Testis (tissue), 2 donors: ENCODE measurements around the gene NDOR1.

Source experiments
- POLR2A ChIP-seq: fragments of 450-650 bp; IDR thresholded peaks from one replicate; pipeline ENCODE4 v1.6.1; 2017; ENCODE audit warnings: antibody characterized with exemption, mild to moderate bottlenecking, moderate library complexity
- TF ChIP-seq, protein P1 (sequence below), 3 experiments: fragments of 450-650 bp in 2 of 3; fragments of 200-600 bp in 1 of 3; sonication (generic) in 1 of 3; IDR thresholded peaks; one replicate each; pipeline ENCODE4 v1.5.1; 2016 to 2019; ENCODE audit warnings: antibody characterized with exemption in 3 of 3, mild to moderate bottlenecking in 2 of 3, moderate library complexity in 1 of 3

DNA sequence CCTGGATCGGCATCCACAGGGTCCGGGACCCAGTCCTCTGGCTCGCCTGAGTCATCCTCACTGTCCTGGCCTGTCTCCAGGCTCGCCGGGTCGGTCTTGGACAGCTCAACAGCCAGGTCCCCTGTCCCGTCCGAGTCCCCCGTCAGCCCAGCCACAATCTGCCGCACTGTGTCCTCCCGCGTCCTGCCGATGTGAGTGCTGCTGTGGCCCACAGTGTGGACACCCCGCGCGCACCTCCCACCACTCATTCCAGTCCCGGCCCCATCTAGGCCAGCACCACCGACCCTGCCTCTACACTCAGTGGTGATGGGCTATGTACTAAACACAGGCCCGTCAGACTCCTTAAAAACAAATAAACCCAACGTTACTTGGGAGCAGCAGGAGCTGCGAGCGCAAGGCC, 23.8 kb upstream of the NDOR1 start:
- TF ChIP-seq, protein P1, sequence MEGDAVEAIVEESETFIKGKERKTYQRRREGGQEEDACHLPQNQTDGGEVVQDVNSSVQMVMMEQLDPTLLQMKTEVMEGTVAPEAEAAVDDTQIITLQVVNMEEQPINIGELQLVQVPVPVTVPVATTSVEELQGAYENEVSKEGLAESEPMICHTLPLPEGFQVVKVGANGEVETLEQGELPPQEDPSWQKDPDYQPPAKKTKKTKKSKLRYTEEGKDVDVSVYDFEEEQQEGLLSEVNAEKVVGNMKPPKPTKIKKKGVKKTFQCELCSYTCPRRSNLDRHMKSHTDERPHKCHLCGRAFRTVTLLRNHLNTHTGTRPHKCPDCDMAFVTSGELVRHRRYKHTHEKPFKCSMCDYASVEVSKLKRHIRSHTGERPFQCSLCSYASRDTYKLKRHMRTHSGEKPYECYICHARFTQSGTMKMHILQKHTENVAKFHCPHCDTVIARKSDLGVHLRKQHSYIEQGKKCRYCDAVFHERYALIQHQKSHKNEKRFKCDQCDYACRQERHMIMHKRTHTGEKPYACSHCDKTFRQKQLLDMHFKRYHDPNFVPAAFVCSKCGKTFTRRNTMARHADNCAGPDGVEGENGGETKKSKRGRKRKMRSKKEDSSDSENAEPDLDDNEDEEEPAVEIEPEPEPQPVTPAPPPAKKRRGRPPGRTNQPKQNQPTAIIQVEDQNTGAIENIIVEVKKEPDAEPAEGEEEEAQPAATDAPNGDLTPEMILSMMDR (IDR thresholded peaks at IDR 0.05), result no peak
- TF ChIP-seq POLR2A, result no peak
